HUES48 (cell line): ENCODE results near the gene WDFY4.

ENCODE experiments used
- H3K27ac ChIP-seq: one replicate; pipeline ENCODE4 v1.7.0; 2013; ENCODE audit warnings: low read depth, low read length, inconsistent platforms
- H3K27me3 ChIP-seq: 2 replicates; pipeline ENCODE4 v1.6.1; 2013; ENCODE audit warnings: mild to moderate bottlenecking, low read length; ENCODE audit not compliant: control insufficient read depth, insufficient read depth
- H3K36me3 ChIP-seq: 2 replicates; pipeline ENCODE4 v1.6.1; 2013; ENCODE audit warnings: low read length; ENCODE audit not compliant: control insufficient read depth, insufficient read depth
- H3K4me1 ChIP-seq: 2 replicates; pipeline ENCODE4 v1.6.1; 2013; ENCODE audit warnings: mild to moderate bottlenecking, low read length; ENCODE audit not compliant: control insufficient read depth, insufficient read depth
- H3K4me3 ChIP-seq: 2 replicates; pipeline ENCODE4 v1.5.1; 2013; ENCODE audit warnings: mild to moderate bottlenecking, low read depth, low read length
- H3K9ac ChIP-seq: 2 replicates; pipeline ENCODE4 v1.6.1; 2013; ENCODE audit warnings: mild to moderate bottlenecking, low read depth, low read length, moderate library complexity
- H3K9me3 ChIP-seq: 2 replicates; pipeline ENCODE4 v1.6.1; 2013; ENCODE audit warnings: low read length; ENCODE audit not compliant: control insufficient read depth, insufficient read depth

The WDFY4 gene

GRCh38 chr10:48750991-48751390 is 66.3 kb downstream of the WDFY4 start:
- H3K9me3 ChIP-seq: no peaks in the 10 kb centered on the region
- no peaks in the 10 kb centered on the region for H3K27me3 ChIP-seq
- no peaks in the 10 kb centered on the region for H3K4me1 ChIP-seq
- H3K27ac ChIP-seq: no peak overlapping the region
- no peaks in the 10 kb centered on the region for H3K36me3 ChIP-seq
- no peak overlapping the region for H3K9ac ChIP-seq
- H3K4me3 ChIP-seq: no peak overlapping the region

GRCh38 chr10:48751730-48752129 is 67.1 kb downstream of the WDFY4 start:
- Histone ChIP-seq H3K36me3 (no peaks in the 10 kb centered on the region), H3K4me1 (no peaks in the 10 kb centered on the region), H3K27ac (no peak overlapping the region), H3K9ac (no peak overlapping the region), H3K27me3 (no peaks in the 10 kb centered on the region), H3K9me3 (no peaks in the 10 kb centered on the region), H3K4me3 (no peak overlapping the region)

- H3K4me1 ChIP-seq: no peaks in the 10 kb centered on the region
- no peaks in the 10 kb centered on the region; the same call in 1 of the 2 replicates for H3K27me3 ChIP-seq
- H3K9ac ChIP-seq: no peak overlapping the region
- H3K9me3 ChIP-seq: no peaks in the 10 kb centered on the region
- no peaks in the 10 kb centered on the region for H3K36me3 ChIP-seq
- no peak overlapping the region for H3K4me3 ChIP-seq
- H3K27ac ChIP-seq: no peak overlapping the region
Observed at GRCh38 chr10:48758411-48758810, 73.7 kb downstream of the WDFY4 start.

- Histone ChIP-seq H3K27me3 (no peaks in the 10 kb centered on the region; the same call in 1 of the 2 replicates), H3K4me3 (no peak overlapping the region), H3K36me3 (no peaks in the 10 kb centered on the region), H3K9ac (no peak overlapping the region), H3K4me1 (no peaks in the 10 kb centered on the region), H3K9me3 (no peaks in the 10 kb centered on the region), H3K27ac (no peak overlapping the region)
Observed at GRCh38 chr10:48759113-48759901, 74.6 kb downstream of the WDFY4 start.

GRCh38 chr10:48760983-48761382 is 76.3 kb downstream of the WDFY4 start:
- H3K4me3 ChIP-seq: no peak overlapping the region
- H3K9ac ChIP-seq: no peak overlapping the region
- H3K4me1 ChIP-seq: no peaks in the 10 kb centered on the region
- no peaks in the 10 kb centered on the region for H3K9me3 ChIP-seq
- no peaks in the 10 kb centered on the region for H3K36me3 ChIP-seq
- no peaks in the 10 kb centered on the region; the same call in 1 of the 2 replicates for H3K27me3 ChIP-seq
- H3K27ac ChIP-seq: no peak overlapping the region

GRCh38 chr10:48762064-48763042 is 77.7 kb downstream of the WDFY4 start:
- Histone ChIP-seq H3K9ac (no peak overlapping the region), H3K4me1 (no peaks in the 10 kb centered on the region), H3K27me3 (no peaks in the 10 kb centered on the region; the same call in 1 of the 2 replicates), H3K9me3 (no peaks in the 10 kb centered on the region), H3K27ac (no peak overlapping the region), H3K4me3 (no peak overlapping the region), H3K36me3 (no peaks in the 10 kb centered on the region)

GRCh38 chr10:48763403-48763965 is 78.8 kb downstream of the WDFY4 start:
- Histone ChIP-seq H3K4me3 (no peak overlapping the region), H3K4me1 (no peaks in the 10 kb centered on the region), H3K27me3 (no peaks in the 10 kb centered on the region; the same call in 1 of the 2 replicates), H3K36me3 (no peaks in the 10 kb centered on the region), H3K9ac (no peak overlapping the region), H3K27ac (no peak overlapping the region), H3K9me3 (no peaks in the 10 kb centered on the region)

GRCh38 chr10:48764486-48764885 is 79.8 kb downstream of the WDFY4 start:
- Histone ChIP-seq H3K36me3 (no peaks in the 10 kb centered on the region), H3K27ac (no peak overlapping the region), H3K27me3 (no peaks in the 10 kb centered on the region; the same call in 1 of the 2 replicates), H3K4me1 (0 out of 2 replicates have a peak, but pooled peaks cover 4% of the 10 kb centered on the region), H3K9ac (no peak overlapping the region), H3K4me3 (no peak overlapping the region), H3K9me3 (no peaks in the 10 kb centered on the region)

GRCh38 chr10:48765039-48765438 is 80.4 kb downstream of the WDFY4 start:
- Histone ChIP-seq H3K9ac (no peak overlapping the region), H3K27me3 (no peaks in the 10 kb centered on the region), H3K27ac (no peak overlapping the region), H3K36me3 (no peaks in the 10 kb centered on the region), H3K4me1 (0 out of 2 replicates have a peak, but pooled peaks cover 9% of the 10 kb centered on the region), H3K4me3 (no peak overlapping the region), H3K9me3 (no peaks in the 10 kb centered on the region)

GRCh38 chr10:48765527-48765926 is 80.9 kb downstream of the WDFY4 start:
- H3K27ac ChIP-seq: no peak overlapping the region

More at GRCh38 chr10:48765527-48765926, 80.9 kb downstream of the WDFY4 start:
- no peaks in the 10 kb centered on the region for H3K36me3 ChIP-seq
- H3K27me3 ChIP-seq: no peaks in the 10 kb centered on the region
- H3K9me3 ChIP-seq: no peaks in the 10 kb centered on the region
- 0 out of 2 replicates have a peak, but pooled peaks cover 11% of the 10 kb centered on the region for H3K4me1 ChIP-seq
- no peak overlapping the region for H3K9ac ChIP-seq
- no peak overlapping the region for H3K4me3 ChIP-seq
